ENCODE measurements around the gene MAP6D1.

MAP6D1 gene

DNA sequence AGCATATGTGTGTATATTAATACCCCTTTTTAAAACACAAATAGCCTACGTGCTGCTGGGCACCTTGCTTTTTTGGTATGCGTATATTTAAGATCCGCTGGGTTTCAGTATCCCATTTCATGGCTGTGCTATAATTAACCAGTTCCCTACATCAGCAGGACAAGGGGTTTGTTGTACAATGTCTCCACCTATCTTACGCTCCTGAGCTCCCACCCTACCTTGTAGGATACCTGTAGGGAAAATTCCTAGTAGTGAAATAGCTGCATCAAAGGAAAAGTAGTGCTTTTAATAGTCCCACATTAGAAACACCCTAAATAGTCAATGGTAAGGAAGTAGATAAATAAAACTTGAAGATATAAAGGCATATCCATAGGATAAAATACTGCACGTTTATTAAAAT, 1.4 kb downstream of the MAP6D1 start:
- peak overlapping the region; percentile 62 for H3K4me3 ChIP-seq (ENCODE audit: low read depth, low read length)
- TF ChIP-seq, protein P1, sequence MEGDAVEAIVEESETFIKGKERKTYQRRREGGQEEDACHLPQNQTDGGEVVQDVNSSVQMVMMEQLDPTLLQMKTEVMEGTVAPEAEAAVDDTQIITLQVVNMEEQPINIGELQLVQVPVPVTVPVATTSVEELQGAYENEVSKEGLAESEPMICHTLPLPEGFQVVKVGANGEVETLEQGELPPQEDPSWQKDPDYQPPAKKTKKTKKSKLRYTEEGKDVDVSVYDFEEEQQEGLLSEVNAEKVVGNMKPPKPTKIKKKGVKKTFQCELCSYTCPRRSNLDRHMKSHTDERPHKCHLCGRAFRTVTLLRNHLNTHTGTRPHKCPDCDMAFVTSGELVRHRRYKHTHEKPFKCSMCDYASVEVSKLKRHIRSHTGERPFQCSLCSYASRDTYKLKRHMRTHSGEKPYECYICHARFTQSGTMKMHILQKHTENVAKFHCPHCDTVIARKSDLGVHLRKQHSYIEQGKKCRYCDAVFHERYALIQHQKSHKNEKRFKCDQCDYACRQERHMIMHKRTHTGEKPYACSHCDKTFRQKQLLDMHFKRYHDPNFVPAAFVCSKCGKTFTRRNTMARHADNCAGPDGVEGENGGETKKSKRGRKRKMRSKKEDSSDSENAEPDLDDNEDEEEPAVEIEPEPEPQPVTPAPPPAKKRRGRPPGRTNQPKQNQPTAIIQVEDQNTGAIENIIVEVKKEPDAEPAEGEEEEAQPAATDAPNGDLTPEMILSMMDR (IDR thresholded peaks at IDR 0.05; ENCODE audit: low read depth, low read length) = no peak

DNA sequence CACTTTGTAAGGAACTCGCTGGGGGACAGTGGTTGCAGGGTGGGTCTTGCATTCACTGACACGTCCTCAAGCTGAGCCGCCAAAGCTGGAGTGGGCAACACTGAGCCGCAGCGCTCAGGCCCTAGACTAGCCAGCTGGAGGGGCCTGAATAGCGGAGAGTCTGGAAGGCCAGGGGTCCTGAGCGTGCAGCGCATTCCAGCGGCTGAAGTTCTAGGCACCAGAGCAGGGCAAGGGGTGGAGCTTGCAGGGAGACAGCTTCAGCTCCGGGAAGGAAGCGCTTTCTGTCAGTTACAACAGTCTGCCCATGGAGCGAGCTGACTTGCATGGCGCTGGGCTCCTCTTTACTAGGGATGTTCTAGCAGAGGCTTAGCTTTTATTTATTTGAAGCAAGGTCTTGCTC, 2.7 kb downstream of the MAP6D1 start:
- TF ChIP-seq, protein P1 (IDR thresholded peaks at IDR 0.05; ENCODE audit: low read depth, low read length) = no peak
- no peak overlapping the region for H3K4me3 ChIP-seq (ENCODE audit: low read depth, low read length)

DNA sequence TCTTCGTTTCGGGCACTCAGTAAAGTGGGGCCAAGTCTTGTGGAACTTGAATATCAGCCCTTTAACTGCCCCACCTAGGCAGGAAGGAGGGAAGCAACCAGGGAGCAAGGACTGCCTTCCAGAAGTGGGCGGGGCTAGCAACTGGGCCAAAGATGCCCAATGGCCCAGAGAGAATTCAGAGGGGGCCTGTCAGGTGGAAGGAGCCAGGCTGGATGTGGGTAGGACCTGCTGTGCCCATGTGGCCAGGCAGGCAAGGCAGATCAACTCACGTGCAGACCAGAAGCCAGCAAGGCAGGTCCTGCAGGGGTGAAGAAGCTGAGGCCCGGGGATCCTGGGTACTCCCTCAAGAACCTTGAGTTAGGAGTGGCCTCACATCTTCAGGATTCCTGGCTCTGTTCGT, 5.5 kb downstream of the MAP6D1 start:
- TF ChIP-seq, protein P1 (IDR thresholded peaks at IDR 0.05; ENCODE audit: low read depth, low read length) = no peak
- H3K4me3 ChIP-seq (ENCODE audit: low read depth, low read length) = no peak overlapping the region

DNA sequence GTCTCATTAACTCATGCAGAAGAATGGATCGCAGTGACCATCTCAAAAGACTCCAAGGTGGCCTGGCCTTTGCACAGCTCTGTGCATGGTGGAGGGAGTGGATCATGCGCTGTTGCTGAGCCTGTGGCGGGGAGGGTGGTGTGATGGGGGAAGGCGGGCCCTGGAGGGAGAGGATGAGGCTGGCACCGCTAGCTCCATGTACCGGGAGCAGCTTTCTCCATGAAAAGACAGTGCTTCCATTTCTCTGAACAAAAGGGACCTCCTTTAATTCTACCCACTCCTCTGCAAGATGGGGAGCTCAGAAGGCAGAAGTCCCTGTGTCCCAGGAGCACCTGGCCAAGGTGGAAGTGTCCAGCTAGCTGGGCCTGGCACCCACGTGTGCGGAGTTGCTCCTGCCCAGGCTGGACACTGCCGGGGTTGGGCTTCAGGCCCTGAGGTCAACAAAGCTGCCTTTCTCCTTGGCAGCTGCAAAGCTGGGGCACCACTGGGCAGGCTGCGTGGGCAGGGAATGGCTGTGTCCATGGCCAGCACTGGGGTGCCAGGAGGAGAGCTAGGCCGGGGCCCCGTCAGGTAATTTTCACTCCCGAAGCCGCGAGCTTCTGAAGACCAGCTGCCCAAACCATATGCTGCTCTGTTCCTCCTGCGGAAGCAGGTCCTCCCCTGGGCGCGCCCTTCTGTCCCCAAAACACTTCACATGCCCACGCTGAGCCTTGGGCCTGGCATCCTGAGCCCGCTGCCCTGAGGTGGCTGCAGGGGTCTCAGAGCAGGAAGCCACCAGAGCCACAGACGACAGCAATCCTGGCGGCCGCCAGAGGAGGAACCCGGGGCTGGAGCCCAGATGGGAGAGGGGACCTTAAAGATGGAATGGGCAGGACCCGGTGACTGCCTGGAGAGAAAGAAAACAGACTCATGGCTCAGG, 6.4 kb downstream of the MAP6D1 start:
- H3K4me3 ChIP-seq (ENCODE audit: low read depth, low read length) = no peak overlapping the region
- TF ChIP-seq, protein P1 (IDR thresholded peaks at IDR 0.05; ENCODE audit: low read depth, low read length) = no peak

DNA sequence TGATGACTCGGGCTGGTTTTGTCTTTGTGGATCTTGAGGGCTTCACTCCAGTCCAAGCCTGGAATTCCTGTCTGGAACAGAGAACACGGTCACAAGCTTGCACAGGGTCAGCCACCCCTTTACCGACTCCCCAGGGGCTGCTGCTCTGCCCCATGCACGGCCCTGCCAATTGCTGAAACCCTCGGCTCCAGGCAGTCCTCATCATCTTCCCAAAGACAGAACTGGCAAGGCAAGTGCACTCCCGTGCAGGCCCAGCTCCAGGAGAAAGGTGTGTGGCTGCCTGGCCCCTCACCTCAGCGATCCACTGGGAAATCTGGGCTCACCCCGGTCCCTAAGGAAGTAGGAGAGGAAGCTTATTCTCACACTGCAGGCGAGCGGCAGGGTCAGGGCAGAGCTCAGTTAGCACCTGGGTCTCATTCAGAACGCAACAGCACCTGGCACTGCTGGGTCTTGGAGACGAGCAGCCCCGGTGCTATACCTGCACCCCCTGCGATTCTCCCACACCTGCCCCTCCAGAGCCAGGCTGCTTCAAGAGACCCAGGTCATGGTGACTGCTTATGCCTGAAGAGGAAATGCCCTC, 7.2 kb downstream of the MAP6D1 start:
- TF ChIP-seq, protein P1 (IDR thresholded peaks at IDR 0.05; ENCODE audit: low read depth, low read length) = no peak
- no peak overlapping the region for H3K4me3 ChIP-seq (ENCODE audit: low read depth, low read length)

DNA sequence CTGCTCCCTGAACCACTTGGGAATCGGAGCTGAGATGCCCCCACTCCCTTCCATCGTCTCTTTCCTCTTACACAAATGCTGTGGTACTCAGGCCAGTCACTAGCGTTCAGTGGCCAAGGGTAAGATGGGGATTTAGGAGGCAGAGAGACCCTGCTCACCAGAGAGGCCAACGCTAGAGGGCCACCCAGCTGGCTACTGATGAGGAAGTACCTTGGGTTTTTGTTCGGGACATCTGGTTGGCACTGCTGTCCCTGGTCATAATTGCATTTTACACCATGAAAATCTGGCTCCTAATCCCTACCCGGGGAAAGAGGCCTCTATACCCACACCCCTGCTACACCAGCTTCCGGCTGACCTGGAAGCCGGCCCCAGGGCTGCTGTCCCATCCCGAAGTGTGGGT, 7.7 kb downstream of the MAP6D1 start:
- no peak overlapping the region for H3K4me3 ChIP-seq (ENCODE audit: low read depth, low read length)
- TF ChIP-seq, protein P1 (IDR thresholded peaks at IDR 0.05; ENCODE audit: low read depth, low read length) = no peak

All from WI38 (cell line).